ENCODE measurements around the gene ZNF470. TPM values are rescaled to one million over a fixed set of nuclear protein-coding genes. Genes with fewer than 3 reads are reported as not detected.
A peak's percentile ranks its signal among the peaks of the same experiment; 100 is the strongest.

The ZNF470 gene
- polyA plus RNA-seq (2012; ENCODE audit: insufficient read depth, insufficient read length) = 0.79 TPM

GRCh38 chr19:56567274-56568120 lies at the start of gene ZNF470:
TSS of gene ZNF470 (plus strand) at chr19:56567468. CDS start at chr19:56570312, 2,844 bp downstream.
- DNase-seq (ENCODE audit: low read depth, low spot score) = no peak
- no peak within 1 kb of the TSS for H3K4me3 ChIP-seq (ENCODE audit: low read length)

DNA sequence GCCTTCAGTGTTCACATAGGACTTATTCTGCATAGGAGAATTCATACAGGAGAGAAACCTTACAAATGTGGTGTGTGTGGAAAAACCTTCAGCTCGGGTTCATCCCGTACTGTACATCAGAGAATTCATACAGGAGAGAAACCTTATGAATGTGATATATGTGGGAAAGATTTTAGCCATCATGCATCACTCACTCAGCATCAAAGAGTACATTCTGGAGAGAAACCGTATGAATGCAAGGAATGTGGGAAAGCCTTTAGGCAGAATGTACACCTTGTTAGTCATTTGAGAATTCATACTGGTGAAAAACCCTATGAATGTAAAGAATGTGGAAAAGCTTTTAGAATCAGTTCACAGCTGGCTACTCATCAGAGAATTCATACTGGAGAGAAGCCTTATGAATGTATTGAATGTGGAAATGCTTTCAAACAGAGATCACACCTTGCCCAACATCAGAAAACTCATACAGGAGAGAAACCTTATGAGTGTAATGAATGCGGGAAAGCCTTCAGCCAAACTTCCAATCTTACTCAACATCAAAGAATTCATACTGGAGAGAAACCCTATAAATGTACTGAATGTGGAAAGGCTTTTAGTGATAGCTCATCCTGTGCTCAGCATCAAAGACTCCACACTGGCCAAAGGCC lies 41.9 kb upstream of the ZNF470 start:
- no peak for DNase-seq (ENCODE audit: low read depth, low spot score)
- no peak overlapping the region for H3K4me3 ChIP-seq (ENCODE audit: low read length)

GRCh38 chr19:56537442-56537841 lies 29.8 kb upstream of the ZNF470 start:
- no peak overlapping the region for H3K4me3 ChIP-seq (ENCODE audit: low read length)
- DNase-seq (ENCODE audit: low read depth, low spot score) = no peak

- DNase-seq (ENCODE audit: low read depth, low spot score) = no peak
- no peak overlapping the region for H3K4me3 ChIP-seq (ENCODE audit: low read length)
Measured at GRCh38 chr19:56538254-56538760, 29.0 kb upstream of the ZNF470 start.

DNA sequence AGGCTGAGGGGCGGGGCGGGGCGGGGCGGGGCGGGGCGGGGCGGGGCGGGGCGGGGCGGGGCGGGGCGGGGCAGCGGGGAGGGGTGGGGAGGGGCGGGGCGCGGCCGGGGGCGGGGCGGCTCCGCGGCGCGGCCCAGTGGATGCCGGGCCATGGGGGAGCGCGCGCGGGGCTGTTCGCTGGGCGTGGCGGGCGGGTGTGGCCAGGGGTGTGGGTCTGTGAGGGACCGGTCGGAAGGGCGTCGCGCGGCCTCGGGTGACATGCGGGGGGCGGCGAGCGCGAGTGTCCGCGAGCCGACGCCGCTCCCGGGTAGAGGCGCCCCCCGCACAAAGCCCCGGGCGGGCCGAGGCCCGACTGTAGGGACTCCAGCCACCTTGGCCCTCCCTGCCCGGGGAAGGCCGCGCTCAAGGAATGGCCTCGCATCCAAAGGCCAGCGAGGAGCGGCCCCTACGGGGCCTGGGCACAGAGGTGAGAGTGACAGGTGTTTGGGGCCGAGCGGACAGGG lies 28.5 kb upstream of the ZNF470 start, which contains the start of gene ZFP28:
ZFP28 (plus strand) TSS at position 188 of the 503 bp plus-strand sequence; CDS start at position 259, 71 bp downstream.
- DNase-seq (ENCODE audit: low read depth, low spot score) = no peak
- no peak within 1 kb of the TSS for H3K4me3 ChIP-seq (ENCODE audit: low read length)

GRCh38 chr19:56543776-56544175 lies 23.5 kb upstream of the ZNF470 start:
- H3K4me3 ChIP-seq (ENCODE audit: low read length) = no peak overlapping the region
- DNase-seq (ENCODE audit: low read depth, low spot score) = no peak

DNA sequence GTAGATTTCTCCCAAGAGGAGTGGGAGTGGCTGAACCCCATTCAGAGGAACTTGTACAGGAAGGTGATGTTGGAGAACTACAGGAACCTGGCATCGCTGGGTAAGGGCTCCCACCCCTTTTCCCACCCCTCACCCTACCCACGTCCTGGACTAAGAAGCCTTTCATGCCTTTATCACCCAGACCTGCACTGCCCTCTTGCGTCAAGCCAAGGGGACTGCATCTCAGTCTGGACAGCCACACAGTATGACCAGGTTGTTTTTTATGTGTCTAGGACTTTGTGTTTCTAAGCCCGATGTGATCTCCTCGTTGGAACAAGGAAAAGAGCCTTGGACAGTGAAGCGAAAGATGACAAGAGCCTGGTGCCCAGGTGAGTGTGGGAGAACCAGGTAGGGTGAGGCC lies 19.7 kb upstream of the ZNF470 start:
- no peak for DNase-seq (ENCODE audit: low read depth, low spot score)
- no peak overlapping the region for H3K4me3 ChIP-seq (ENCODE audit: low read length)

- DNase-seq (ENCODE audit: low read depth, low spot score) = no peak
- no peak overlapping the region for H3K4me3 ChIP-seq (ENCODE audit: low read length)
Measured at GRCh38 chr19:56554272-56554869, 12.9 kb upstream of the ZNF470 start.

GRCh38 chr19:56562766-56563165 lies 4.5 kb upstream of the ZNF470 start:
- no peak overlapping the region for H3K4me3 ChIP-seq (ENCODE audit: low read length)
- no peak for DNase-seq (ENCODE audit: low read depth, low spot score)

DNA sequence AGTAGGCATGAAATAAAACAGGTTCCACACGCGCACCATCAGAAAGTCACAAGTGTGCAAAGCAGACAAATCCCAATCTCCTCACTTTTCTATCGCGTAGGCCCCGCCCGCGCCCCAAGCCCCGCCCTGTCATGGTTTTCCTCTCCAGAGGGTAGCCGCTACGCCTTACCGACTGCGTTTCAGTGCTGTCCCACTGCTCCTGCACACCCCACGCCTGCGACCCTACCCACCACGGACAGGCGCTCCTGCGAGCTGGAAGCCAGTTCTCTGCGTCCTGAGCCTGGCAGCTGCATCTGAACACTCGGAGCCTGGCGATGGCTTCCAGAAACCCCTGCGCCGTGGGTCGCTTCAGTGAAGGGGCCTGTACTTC lies 379 bp upstream of the ZNF470 start:
- H3K4me3 ChIP-seq (ENCODE audit: low read length) = no peak overlapping the region

DNA sequence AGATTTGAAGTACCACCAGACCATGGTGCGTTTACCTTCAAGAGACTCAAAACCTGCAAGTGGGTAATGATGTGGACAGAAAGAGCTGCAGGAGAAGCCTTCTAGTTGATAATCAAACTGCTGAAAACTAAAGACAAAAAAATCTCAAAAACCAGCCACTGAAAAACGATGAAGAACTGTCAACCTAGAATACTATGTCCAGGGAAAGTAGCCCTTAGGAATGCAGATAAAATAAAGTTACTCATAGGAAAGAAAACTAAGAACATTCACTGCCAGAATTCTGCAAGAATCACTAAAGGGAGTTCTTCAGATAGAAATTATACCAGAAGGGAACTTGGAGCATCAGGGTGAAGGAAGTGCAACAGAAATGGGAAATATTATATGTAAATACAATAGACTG lies 5.3 kb downstream of the ZNF470 start:
- DNase-seq (ENCODE audit: low read depth, low spot score) = no peak
- H3K4me3 ChIP-seq (ENCODE audit: low read length) = no peak overlapping the region

More for the DNA sequence above, 379 bp upstream of the ZNF470 start:
- no peak for DNase-seq (ENCODE audit: low read depth, low spot score)

- H3K4me3 ChIP-seq (ENCODE audit: low read length) = no peak overlapping the region
- DNase-seq (ENCODE audit: low read depth, low spot score) = no peak
Measured at GRCh38 chr19:56573914-56574313, 6.6 kb downstream of the ZNF470 start.

- no peak overlapping the region for H3K4me3 ChIP-seq (ENCODE audit: low read length)
- DNase-seq (ENCODE audit: low read depth, low spot score) = no peak
Measured at GRCh38 chr19:56577719-56578602, 10.7 kb downstream of the ZNF470 start.

DNA sequence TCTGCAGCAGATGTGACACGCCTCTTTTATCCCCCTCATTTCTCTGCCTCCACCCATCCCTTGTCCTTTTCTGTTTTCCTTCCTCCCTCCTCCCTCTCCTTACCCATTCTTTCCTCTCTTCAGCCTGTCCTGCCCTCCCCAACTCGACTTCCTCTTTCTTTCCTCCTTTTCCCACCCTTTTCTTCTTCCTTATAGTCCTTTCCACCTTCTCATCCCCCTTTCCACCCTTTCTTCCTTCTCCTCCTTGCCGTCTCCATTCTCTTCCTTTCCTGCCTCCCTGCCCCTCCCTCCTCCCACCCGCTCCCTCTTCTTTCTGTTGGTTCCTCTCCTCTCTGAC lies 27.1 kb downstream of the ZNF470 start:
- DNase-seq (ENCODE audit: low read depth, low spot score) = no peak
- H3K4me3 ChIP-seq (ENCODE audit: low read length) = peak overlapping the region; percentile 97; the same call in 1 of the 2 replicates

GRCh38 chr19:56594783-56595547 lies 27.7 kb downstream of the ZNF470 start, which contains the start of gene ZNF71:
TSS of gene ZNF71 (plus strand) at chr19:56595302. CDS start at chr19:56601559, 6,257 bp downstream.
- DNase-seq (ENCODE audit: low read depth, low spot score) = peak; percentile 75
- H3K4me3 ChIP-seq (ENCODE audit: low read length) = peak within 1 kb of the TSS; percentile 97

DNA sequence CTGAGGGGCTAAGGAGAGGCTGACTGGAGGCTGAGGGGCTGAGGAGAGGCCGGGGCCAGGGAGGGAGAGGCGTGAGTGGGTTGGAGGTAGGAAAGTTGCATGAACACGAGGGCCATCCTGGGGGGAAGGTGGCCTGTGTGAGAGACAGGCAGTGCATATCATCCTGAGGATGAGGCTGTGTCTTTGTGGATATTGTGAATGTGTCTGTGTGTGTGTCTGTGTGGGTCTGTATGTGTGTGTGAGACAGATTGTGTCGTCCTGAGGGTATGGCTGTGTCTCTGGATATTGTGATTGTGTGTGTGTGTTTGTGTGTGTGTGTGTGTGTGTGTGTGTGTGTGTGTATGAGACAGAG lies 28.3 kb downstream of the ZNF470 start:
- peak overlapping the region; percentile 97 for H3K4me3 ChIP-seq (ENCODE audit: low read length)
- DNase-seq (ENCODE audit: low read depth, low spot score) = peak; percentile 4

DNA sequence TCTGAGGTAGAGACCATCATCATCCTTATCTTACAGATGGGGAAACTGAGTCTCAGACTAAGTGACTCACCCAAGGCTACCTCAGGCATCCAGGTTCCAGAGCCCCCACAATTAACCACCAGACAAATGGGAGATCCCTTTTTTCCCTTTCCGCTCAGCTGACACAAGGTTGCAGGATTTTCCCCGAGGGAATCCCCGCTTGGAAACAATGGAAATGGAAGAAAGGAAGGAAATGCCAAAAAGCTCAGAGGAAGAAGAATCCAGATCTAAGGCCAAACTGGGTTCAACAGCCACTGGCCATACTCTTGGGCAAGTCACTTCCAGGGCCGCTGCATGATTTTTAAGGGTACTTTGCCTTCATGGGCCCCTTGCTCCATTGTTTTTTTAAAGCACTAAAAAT lies 29.4 kb downstream of the ZNF470 start:
- no peak for DNase-seq (ENCODE audit: low read depth, low spot score)
- no peak overlapping the region for H3K4me3 ChIP-seq (ENCODE audit: low read length)

- DNase-seq (ENCODE audit: low read depth, low spot score) = no peak
- H3K4me3 ChIP-seq (ENCODE audit: low read length) = no peak overlapping the region
Measured at GRCh38 chr19:56597696-56598095, 30.4 kb downstream of the ZNF470 start.

Measured in Jurkat, Clone E6-1 (cell line).